GM19395 (cell line): ENCODE measurements around the gene MTA2.
A peak's percentile ranks its signal among the peaks of the same experiment; 100 is the strongest.
"Not testable (repeated sequence)": the region's sequence is repeated elsewhere in the genome, so short reads cannot be mapped to it uniquely, and the experiment has no call there.

Experiments used
- ATAC-seq: cut with Tn5 transposase; IDR thresholded peaks from one replicate; pipeline ENCODE4 v1.9.1; 2021; ENCODE audit warnings: mild to moderate bottlenecking, moderate library complexity; ENCODE audit not compliant: unreplicated experiment

MTA2 gene

GRCh38 chr11:62567018-62567633 lies 34.5 kb downstream of the MTA2 start:
- ATAC-seq: no peak

GRCh38 chr11:62566247-62566646 lies 35.4 kb downstream of the MTA2 start:
- ATAC-seq: no peak

- no peak for ATAC-seq
Observed at GRCh38 chr11:62565100-62565802, 36.4 kb downstream of the MTA2 start.

- not testable (repeated sequence) for ATAC-seq
Observed at GRCh38 chr11:62561677-62562230, 39.9 kb downstream of the MTA2 start.

GRCh38 chr11:62560566-62561103 lies 41.0 kb downstream of the MTA2 start:
- no peak for ATAC-seq

- not testable (repeated sequence) for ATAC-seq
Observed at GRCh38 chr11:62559626-62560025, 42.0 kb downstream of the MTA2 start.

- ATAC-seq: no peak
Observed at GRCh38 chr11:62559204-62559603, 42.5 kb downstream of the MTA2 start.

GRCh38 chr11:62558669-62559068 lies 43.0 kb downstream of the MTA2 start:
- ATAC-seq: no peak

- ATAC-seq: peak; percentile 33
Observed at GRCh38 chr11:62556875-62557631, 44.6 kb downstream of the MTA2 start.

GRCh38 chr11:62556108-62556874 lies 45.4 kb downstream of the MTA2 start:
- ATAC-seq: peak; percentile 46

- ATAC-seq: peak; percentile 41
Observed at GRCh38 chr11:62555464-62556107, 46.1 kb downstream of the MTA2 start.

- no peak for ATAC-seq
Observed at GRCh38 chr11:62554387-62555167, 47.1 kb downstream of the MTA2 start.

GRCh38 chr11:62553839-62554361 lies 47.8 kb downstream of the MTA2 start:
- ATAC-seq: no peak

GRCh38 chr11:62553080-62553838 lies 48.4 kb downstream of the MTA2 start:
- ATAC-seq: no peak

- ATAC-seq: no peak
Observed at GRCh38 chr11:62552485-62553079, 49.1 kb downstream of the MTA2 start.

GRCh38 chr11:62550478-62550877 lies 51.2 kb downstream of the MTA2 start:
- ATAC-seq: not testable (repeated sequence)

GRCh38 chr11:62548545-62549335 lies 52.9 kb downstream of the MTA2 start:
- ATAC-seq: no peak
